HG02623 (cell line): Measurements from ENCODE around the gene GPR55.

Source experiments
- ATAC-seq: cut with Tn5 transposase; IDR thresholded peaks from one replicate; pipeline ENCODE4 v1.9.1; 2021; ENCODE audit warnings: moderate library complexity; ENCODE audit not compliant: unreplicated experiment

The GPR55 gene

GRCh38 chr2:230951396-230951795, 26.4 kb upstream of the GPR55 start:
- ATAC-seq = no peak

- ATAC-seq = no peak
These were observed 25.9 kb upstream of the GPR55 start for GRCh38 chr2:230950874-230951339.

GRCh38 chr2:230949966-230950873, 25.2 kb upstream of the GPR55 start:
- ATAC-seq = peak; percentile 33

GRCh38 chr2:230947908-230948365, 22.9 kb upstream of the GPR55 start:
- ATAC-seq = peak; percentile 47

GRCh38 chr2:230947235-230947576, 22.2 kb upstream of the GPR55 start:
- no peak for ATAC-seq

GRCh38 chr2:230946429-230947234, 21.6 kb upstream of the GPR55 start:
- no peak for ATAC-seq

- ATAC-seq = no peak
These were observed 19.8 kb upstream of the GPR55 start for GRCh38 chr2:230944757-230945372.

GRCh38 chr2:230944123-230944653, 19.1 kb upstream of the GPR55 start:
- ATAC-seq = peak; percentile 34

- ATAC-seq = peak; percentile 51
These were observed 18.2 kb upstream of the GPR55 start for GRCh38 chr2:230942920-230943896.

GRCh38 chr2:230942371-230942770, 17.3 kb upstream of the GPR55 start:
- ATAC-seq = no peak

GRCh38 chr2:230941202-230942180, 16.4 kb upstream of the GPR55 start:
- no peak for ATAC-seq

- ATAC-seq = no peak
These were observed 15.4 kb upstream of the GPR55 start for GRCh38 chr2:230940471-230940815.

GRCh38 chr2:230939691-230940470, 14.8 kb upstream of the GPR55 start:
- ATAC-seq = no peak

GRCh38 chr2:230939066-230939591, 14.1 kb upstream of the GPR55 start:
- ATAC-seq = no peak

GRCh38 chr2:230938516-230939065, 13.5 kb upstream of the GPR55 start:
- ATAC-seq = no peak

- ATAC-seq = no peak
These were observed 13.1 kb upstream of the GPR55 start for GRCh38 chr2:230938098-230938497.

GRCh38 chr2:230937362-230937761, 12.3 kb upstream of the GPR55 start:
- ATAC-seq = no peak
